Adipocyte (in vitro differentiated cells): ENCODE measurements around the gene DPY19L3.

Experiments used
- DNase-seq: peaks from one replicate; pipeline ENCODE4 v3.0.0-alpha.2; 2015; ENCODE audit warnings: low read depth
- H3K27me3 ChIP-seq: replicated peaks from 2 replicates; pipeline ENCODE4 v1.7.0; 2013; ENCODE audit warnings: mild to moderate bottlenecking, low read length, moderate library complexity; ENCODE audit not compliant: control insufficient read depth, insufficient read depth
- H3K36me3 ChIP-seq: 2 replicates; pipeline ENCODE4 v1.7.0; 2013; ENCODE audit warnings: low read length, mild to moderate bottlenecking, moderate library complexity; ENCODE audit not compliant: control insufficient read depth, insufficient read depth, severe bottlenecking
- H3K4me1 ChIP-seq: 2 replicates; pipeline ENCODE4 v1.7.0; 2013; ENCODE audit warnings: mild to moderate bottlenecking, low read length, moderate library complexity; ENCODE audit not compliant: control insufficient read depth, insufficient read depth
- H3K4me3 ChIP-seq: 2 replicates; pipeline ENCODE4 v1.7.0; 2013; ENCODE audit warnings: mild to moderate bottlenecking, low read length, moderate library complexity
- H3K9ac ChIP-seq: 2 replicates; pipeline ENCODE4 v1.7.0; 2013; ENCODE audit warnings: mild to moderate bottlenecking, low read length, moderate library complexity
- H3K9me3 ChIP-seq: 2 replicates; pipeline ENCODE4 v1.7.0; 2013; ENCODE audit warnings: mild to moderate bottlenecking, low read length, moderate library complexity; ENCODE audit not compliant: control insufficient read depth

The DPY19L3 gene

DNA sequence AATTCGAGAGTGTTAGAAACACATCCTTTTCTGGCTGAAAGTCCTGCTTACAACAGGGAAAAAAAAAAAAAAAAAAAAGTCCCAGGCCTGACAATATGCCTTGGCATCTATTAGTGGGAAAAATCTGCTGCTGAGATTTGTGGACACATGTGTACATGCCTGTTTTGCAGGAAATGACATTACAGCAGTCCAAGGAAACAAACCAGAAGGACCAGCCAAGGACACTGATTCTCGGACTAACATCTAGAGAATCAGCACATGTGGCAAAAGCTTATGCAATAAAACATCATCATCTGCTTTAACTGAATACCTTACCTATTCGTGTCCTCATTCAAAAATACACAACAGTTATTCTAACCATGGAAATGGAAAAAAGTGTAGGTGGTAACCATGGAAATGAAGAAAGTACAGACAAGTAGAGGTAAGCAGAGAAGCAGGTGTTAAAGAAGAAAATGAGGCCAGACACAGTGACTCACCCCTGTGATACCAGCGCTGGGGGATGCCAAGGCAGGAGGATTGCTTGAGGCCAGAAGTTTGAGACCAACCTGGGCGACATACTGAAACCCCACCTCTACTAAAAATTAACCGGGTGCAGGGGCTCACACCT is 9.4 kb upstream of the DPY19L3 start:
- Histone ChIP-seq H3K27me3 (no peaks in the 10 kb centered on the region), H3K9me3 (no peaks in the 10 kb centered on the region), H3K9ac (no peak overlapping the region), H3K4me3 (no peak overlapping the region), H3K36me3 (peaks cover 9% of the 10 kb centered on the region), H3K4me1 (peaks cover 5% of the 10 kb centered on the region)
- no peak for DNase-seq

DNA sequence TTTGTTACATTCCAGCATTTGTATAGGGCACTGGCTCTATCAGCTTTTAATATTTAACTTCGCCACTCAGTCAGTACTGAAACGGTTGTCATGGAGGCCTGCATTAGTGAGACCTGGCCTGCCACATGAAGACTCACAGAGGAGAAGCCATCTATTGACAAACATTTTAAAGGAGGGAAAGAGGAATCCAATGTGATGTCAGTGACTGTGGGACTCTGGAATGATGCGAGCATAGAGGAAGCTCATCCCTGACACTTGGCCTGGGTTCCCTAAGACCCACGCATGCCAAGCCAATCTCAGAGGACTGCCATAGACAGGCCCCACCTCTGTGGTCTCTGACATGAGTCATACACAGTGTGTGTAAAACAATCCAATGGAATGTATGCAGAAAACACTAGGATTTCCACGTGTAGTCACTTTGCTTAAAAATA is 7.9 kb upstream of the DPY19L3 start:
- peak; percentile 61 for DNase-seq

DNA sequence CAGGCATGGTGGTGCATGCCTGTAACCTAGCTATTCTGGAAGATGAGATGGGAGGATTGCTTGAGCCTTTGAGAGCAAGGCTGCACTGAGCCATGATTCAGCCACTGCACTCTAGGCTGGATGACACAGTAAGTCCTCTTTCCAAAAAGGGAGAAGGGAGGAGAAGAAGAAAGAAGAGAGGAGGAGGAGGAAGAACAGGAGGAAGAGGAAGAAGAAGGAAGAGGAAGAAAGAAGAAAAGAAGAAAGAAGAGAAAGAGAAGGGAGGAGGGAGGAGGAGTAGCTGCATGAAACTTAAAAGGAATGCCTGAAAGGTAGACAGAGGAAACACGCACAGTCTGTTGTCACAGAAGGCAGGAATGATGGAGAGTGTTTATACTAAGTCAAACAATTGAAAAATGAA is 3.6 kb upstream of the DPY19L3 start:
- H3K27me3 ChIP-seq: no peaks in the 10 kb centered on the region
- no peak for DNase-seq
- H3K9me3 ChIP-seq: no peaks in the 10 kb centered on the region
- peaks cover 28% of the 10 kb centered on the region for H3K4me1 ChIP-seq
- H3K4me3 ChIP-seq: no peak overlapping the region
- H3K36me3 ChIP-seq: no peaks in the 10 kb centered on the region
- no peak overlapping the region for H3K9ac ChIP-seq

More for the DNA sequence above, 7.9 kb upstream of the DPY19L3 start:
- H3K36me3 ChIP-seq: peaks cover 3% of the 10 kb centered on the region
- no peak overlapping the region for H3K4me3 ChIP-seq
- H3K4me1 ChIP-seq: peaks cover 5% of the 10 kb centered on the region
- H3K9ac ChIP-seq: no peak overlapping the region
- H3K9me3 ChIP-seq: no peaks in the 10 kb centered on the region
- H3K27me3 ChIP-seq: no peaks in the 10 kb centered on the region

DNA sequence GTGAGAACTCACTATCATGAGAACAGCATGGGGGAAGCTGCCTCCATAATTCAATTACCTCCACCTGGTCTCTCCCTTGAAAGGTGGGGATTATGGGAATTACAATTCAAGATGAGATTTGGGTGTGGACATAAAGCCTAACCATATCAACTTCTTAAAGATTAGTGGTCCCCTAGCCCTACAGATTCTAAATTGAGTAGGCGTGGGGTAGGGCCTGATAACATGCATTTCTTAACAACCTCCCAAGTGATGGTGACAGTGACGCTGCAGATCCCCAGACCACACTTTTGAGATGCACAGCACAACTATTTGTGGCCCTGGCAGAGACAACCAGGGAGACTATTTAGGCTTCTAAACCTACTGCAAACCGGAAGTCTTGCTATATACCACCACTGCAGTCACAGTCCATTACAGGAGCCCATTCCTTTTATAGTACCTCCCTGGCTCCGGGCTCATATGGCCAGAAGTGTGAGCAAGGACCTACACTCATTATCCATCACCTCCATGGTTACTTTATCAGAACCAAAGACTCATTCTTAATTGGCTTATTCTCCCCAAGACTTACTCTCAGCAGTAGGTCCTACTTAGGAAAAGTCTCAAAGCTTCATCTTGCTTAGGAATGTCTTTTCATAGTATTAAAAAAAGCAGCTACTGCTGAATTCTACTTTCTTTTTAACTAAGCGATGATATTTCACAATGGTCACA is 2.1 kb upstream of the DPY19L3 start:
- peaks cover 27% of the 10 kb centered on the region for H3K4me1 ChIP-seq
- peak overlapping the region; percentile 88 for H3K4me3 ChIP-seq
- H3K9me3 ChIP-seq: no peaks in the 10 kb centered on the region
- no peak for DNase-seq
- H3K9ac ChIP-seq: peak overlapping the region; percentile 97
- H3K27me3 ChIP-seq: no peaks in the 10 kb centered on the region
- H3K36me3 ChIP-seq: no peaks in the 10 kb centered on the region

DNA sequence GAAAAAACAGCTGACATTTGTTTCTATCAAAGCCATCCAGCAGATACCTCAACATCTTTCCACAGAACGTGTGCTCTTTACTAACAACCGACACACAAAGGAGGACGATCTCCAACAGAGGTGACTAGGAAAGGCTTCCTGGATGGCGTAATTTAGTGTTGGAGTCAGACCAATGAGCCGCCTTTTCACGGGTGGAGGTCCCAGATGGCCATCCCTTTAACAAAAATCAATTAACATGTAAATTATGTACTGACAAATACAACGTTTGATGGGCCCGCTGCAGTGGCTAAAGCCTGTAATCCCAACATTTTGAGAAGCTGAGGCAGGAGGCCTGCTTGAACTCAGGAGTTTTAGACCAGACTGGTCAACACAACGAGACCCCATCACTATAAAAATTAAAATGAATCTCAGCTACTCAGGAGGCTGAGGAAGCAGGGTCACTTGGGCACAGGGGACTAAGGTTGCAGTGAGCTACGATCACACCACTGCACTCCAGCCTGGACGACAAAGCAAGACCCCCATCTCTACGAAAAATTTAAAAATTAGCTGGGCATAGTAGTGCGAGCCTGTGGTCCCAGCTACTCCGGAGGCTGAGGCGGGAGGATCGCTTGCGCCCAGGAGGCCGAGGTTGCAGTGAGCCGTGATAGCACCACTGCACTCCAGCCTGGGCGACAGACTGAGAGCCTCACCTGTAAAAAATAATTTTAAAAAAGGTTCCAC is 1.2 kb upstream of the DPY19L3 start:
- Histone ChIP-seq H3K27me3 (no peaks in the 10 kb centered on the region), H3K36me3 (peaks cover 5% of the 10 kb centered on the region), H3K4me1 (peaks cover 27% of the 10 kb centered on the region), H3K4me3 (peak overlapping the region; percentile 88), H3K9ac (peak overlapping the region; percentile 97), H3K9me3 (no peaks in the 10 kb centered on the region)
- DNase-seq: no peak

DNA sequence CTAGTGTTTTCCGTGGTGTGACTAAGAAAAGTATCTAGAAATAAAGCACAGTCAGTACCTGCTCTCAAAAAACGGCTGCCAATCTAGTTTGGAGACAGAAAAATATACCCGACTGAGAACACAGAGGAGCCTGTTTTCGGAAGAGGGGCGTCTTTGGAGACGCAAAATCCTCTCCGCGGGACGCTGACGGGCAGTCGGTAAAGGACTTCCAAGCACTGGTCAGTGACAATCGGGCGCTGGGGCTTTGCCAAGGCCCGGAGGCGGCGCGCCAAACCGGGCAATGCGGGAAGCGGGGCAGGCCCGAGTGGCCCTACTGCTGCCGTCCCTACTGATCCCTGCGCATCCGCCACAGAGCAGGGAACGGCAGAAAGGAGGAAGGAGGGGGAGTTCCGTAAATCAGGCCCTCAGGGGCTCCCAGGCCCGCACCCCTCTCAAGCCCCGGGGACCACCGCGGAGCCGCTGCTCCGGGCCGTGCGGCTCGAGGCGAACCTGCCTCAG is 588 bp upstream of the DPY19L3 start:
- peak; percentile 74 for DNase-seq
- peak overlapping the region; percentile 88 for H3K4me3 ChIP-seq

DNA sequence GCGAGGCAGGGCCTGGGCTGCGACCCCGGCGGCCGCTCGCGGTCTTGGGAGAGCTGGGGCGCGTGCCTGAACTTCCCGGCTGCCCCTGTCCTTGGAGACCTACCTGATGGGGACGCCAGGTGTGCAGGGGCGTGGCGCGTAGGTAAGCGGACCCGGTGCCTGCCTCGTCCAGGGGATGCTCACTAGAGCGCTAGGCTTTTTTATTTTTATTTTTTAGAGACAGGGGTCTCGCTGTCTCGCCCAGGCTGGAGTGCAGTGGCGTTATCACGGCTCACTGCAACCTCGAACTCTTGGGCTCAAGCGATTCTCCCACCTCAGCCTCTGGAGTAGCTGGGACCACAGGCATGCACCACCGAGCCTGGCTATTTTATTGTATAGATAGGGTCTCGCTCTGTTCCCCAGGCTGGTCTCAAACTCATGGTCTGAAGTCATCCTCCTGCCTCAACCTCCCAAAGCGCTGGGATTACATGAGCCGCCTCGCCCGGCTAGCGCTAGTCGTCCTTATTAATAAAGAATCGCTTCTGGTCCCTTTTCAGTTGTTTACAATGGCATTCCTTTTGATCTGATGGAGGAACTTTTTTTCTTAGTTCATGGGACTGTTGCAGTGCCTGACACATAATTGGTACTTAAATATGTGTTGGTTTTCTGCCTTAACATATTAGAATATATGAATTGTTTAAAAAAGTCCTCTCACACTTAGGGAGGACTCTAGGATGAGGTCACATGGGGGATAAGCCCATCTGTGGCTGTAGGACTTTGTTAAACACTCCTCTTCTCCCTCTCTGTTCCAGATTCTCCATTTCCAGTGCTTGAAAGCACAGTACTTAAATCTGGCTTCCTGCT is 812 bp downstream of the DPY19L3 start:
- Histone ChIP-seq H3K4me3 (peak overlapping the region; percentile 88), H3K27me3 (no peaks in the 10 kb centered on the region), H3K9me3 (no peaks in the 10 kb centered on the region), H3K4me1 (peaks cover 27% of the 10 kb centered on the region), H3K9ac (peak overlapping the region; percentile 97), H3K36me3 (peaks cover 24% of the 10 kb centered on the region)
- peak; percentile 25 for DNase-seq

More for the DNA sequence above, 588 bp upstream of the DPY19L3 start:
- H3K27me3 ChIP-seq: no peaks in the 10 kb centered on the region
- no peaks in the 10 kb centered on the region for H3K9me3 ChIP-seq
- peaks cover 11% of the 10 kb centered on the region for H3K36me3 ChIP-seq
- peak overlapping the region; percentile 97 for H3K9ac ChIP-seq
- H3K4me1 ChIP-seq: peaks cover 27% of the 10 kb centered on the region

DNA sequence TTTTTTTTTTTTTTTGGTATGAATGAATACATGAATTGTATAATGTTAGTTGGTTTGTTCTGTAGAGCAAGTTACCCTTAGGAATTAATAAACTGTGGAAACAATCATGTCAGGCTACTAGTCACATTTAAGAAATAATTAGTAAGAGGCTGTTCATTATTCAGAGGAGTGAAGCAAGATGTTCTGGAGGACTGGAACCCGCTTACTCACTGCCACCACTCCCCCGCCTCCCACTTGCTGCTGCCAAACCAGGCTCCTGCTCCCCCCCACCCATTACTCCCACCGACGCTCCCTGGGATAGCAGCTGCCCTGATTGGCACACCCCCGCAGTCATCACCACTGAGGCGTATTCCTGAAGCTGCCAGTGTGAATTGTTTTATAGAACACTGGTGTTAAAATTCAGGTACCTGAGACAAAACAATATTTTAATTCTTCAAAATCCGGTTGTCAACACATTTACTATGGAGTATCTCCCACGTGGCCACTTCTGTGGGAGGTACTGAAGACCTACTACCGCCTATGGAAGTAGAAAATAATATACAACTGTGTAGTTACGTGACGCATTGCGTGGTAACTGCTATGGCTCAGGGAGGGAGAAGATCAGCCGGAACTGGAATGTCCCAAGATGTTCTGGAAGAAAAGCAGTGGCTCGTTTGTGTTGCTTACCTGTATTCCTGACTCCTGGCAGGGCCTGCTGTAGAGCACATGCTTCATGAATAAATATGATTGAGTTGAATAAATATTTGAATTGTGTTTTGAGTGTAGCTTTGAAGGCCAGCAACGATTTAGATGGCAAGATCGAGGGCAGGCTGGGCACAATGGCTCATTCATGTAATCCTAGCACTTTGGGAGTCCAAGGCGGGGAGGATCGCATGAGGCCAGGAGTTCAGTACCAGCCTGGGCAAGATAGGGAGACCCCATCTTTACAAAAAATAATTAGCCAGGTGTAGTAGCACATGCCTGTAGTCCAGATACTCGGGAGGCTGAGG is 1.7 kb downstream of the DPY19L3 start:
- H3K36me3 ChIP-seq: peaks cover 33% of the 10 kb centered on the region
- no peaks in the 10 kb centered on the region for H3K27me3 ChIP-seq
- peak; percentile 17 for DNase-seq
- peak overlapping the region; percentile 88 for H3K4me3 ChIP-seq
- no peaks in the 10 kb centered on the region for H3K9me3 ChIP-seq
- H3K9ac ChIP-seq: peak overlapping the region; percentile 97
- peaks cover 29% of the 10 kb centered on the region for H3K4me1 ChIP-seq

DNA sequence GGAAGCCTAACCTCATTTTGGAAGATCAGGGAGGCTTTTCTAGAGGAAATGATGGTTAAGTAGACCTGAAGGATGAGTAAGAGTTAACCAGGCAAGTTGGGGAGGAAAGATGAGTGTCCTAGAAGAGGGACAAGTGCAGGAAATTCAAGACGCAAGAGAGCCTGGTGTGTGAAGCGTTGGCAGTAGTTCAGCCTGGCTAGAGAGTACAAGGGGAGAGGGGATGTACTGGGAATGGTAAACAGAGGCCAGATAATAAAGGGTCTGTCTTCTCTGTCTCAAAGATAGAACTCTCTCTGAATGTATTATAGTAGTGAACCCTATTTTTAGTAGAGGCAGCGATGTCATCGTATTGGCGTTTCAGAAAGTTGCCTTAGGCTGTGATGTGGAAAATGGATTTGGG is 9.7 kb downstream of the DPY19L3 start:
- H3K9ac ChIP-seq: no peak overlapping the region
- H3K9me3 ChIP-seq: no peaks in the 10 kb centered on the region
- no peak overlapping the region for H3K4me3 ChIP-seq
- DNase-seq: no peak
- H3K27me3 ChIP-seq: no peaks in the 10 kb centered on the region
- H3K4me1 ChIP-seq: peaks cover 2% of the 10 kb centered on the region
- H3K36me3 ChIP-seq: peaks cover 66% of the 10 kb centered on the region

DNA sequence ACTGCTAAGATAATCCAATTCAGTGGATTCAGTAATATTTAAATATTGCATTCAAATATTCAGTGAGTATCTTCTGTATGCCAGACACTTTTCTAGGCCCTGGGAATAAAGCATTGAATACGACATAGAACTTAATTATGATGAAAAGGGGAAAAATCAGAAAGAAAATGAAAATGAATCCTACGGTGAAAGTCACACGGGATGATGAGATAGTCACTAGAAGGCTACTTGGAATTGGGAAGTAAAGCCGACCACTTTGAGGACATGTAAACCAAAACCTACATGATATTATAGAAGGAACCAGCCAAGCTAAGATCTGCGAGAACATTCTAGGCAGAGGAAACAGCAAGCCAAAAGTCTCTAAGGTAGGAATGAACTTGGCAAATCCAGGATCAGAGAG is 10.1 kb downstream of the DPY19L3 start:
- no peak overlapping the region for H3K4me3 ChIP-seq
- no peak overlapping the region for H3K9ac ChIP-seq
- H3K27me3 ChIP-seq: no peaks in the 10 kb centered on the region
- DNase-seq: no peak
- H3K9me3 ChIP-seq: no peaks in the 10 kb centered on the region
- peaks cover 64% of the 10 kb centered on the region for H3K36me3 ChIP-seq
- peaks cover 2% of the 10 kb centered on the region for H3K4me1 ChIP-seq
